HCT116 (cell line): ENCODE measurements around the gene FAM185A. TPM values are rescaled to one million over a fixed set of nuclear protein-coding genes. Genes with fewer than 3 reads are reported as not detected.

Experiments
- ATAC-seq: fragments of 200-7000 bp; cut with Tn5 transposase; 2 replicates; pipeline ENCODE4 v1.9.1; 2020; ENCODE audit warnings: mild to moderate bottlenecking, moderate library complexity
- BruUV-seq: library from RNA; stranded (reverse); fragments of 400-500 nt; replicated peaks from 2 replicates; lab custom pipeline; 2021; lab: Mats Ljungman, UMichigan
- CTCF ChIA-PET: fragments of 300-600 bp; sonication (Branson Sonifier 250); formaldehyde crosslinking; loops from one replicate; lab custom pipeline; 2021; ENCODE audit warnings: antibody characterized with exemption; lab: Charles Lee
- POLR2A ChIA-PET: fragments of 300-600, 350-600 bp; sonication (Branson Sonifier 250); formaldehyde crosslinking; loops from one replicate; lab custom pipeline; 2021; ENCODE audit warnings: antibody characterized with exemption; lab: Charles Lee
- RAD21 ChIA-PET, 2 experiments: fragments of 300-600 bp; sonication (Branson Sonifier 250); formaldehyde crosslinking; loops; one replicate each; lab custom pipeline; 2023; ENCODE audit warnings: low total read pairs in 2 of 2; ENCODE audit not compliant: uncharacterized antibody in 2 of 2, unreplicated experiment in 2 of 2, low non-redundant PET in 1 of 2; lab: Charles Lee
- DNase-seq: peaks from one replicate; pipeline ENCODE4 v3.0.0-alpha.2; 2010; ENCODE audit warnings: low read depth, low spot score
- H2AFZ ChIP-seq: fragments of 200-600 bp; shearing (Covaris generic), sonication (generic); 2 replicates; pipeline ENCODE4 v1.6.1; 2017; ENCODE audit warnings: low read depth, mixed run types, mixed read lengths, antibody characterized with exemption, low read length; ENCODE audit not compliant: poor library complexity, severe bottlenecking
- H3K27ac ChIP-seq: 2 replicates; pipeline ENCODE4 v1.5.1; 2012; ENCODE audit warnings: low read depth, low read length
- H3K27me3 ChIP-seq: fragments of 200-600 bp; sonication (generic); 2 replicates; pipeline ENCODE4 v1.6.1; 2016; ENCODE audit warnings: mixed run types, low read length, mixed read lengths; ENCODE audit not compliant: insufficient read depth
- H3K36me3 ChIP-seq, 2 experiments: fragments of 200-500 bp in 1 of 2; fragments of 200-600 bp in 1 of 2; sonication (Bioruptor generic) in 1 of 2; sonication (generic) in 1 of 2; 2 replicates each; pipeline versions ENCODE4 v1.5.1 to v1.6.1; 2014 to 2016; ENCODE audit warnings: low read length in 2 of 2, inconsistent platforms in 1 of 2, mixed read lengths in 1 of 2, mixed run types in 1 of 2; ENCODE audit not compliant: insufficient read depth in 2 of 2, control insufficient read depth in 1 of 2
- H3K4me1 ChIP-seq, 2 experiments: fragments of 200-600 bp in 1 of 2; sonication (generic) in 1 of 2; 2 replicates each; pipeline versions ENCODE4 v1.5.1 to v1.6.1; 2012 to 2017; ENCODE audit warnings: low read length in 2 of 2, inconsistent platforms in 1 of 2, mild to moderate bottlenecking in 1 of 2, mixed read lengths in 1 of 2, mixed run types in 1 of 2, moderate library complexity in 1 of 2; ENCODE audit not compliant: insufficient read depth in 2 of 2, control insufficient read depth in 1 of 2
- H3K4me2 ChIP-seq: fragments of 200-600 bp; sonication (generic); 2 replicates; pipeline ENCODE4 v1.6.1; 2017; ENCODE audit warnings: mixed run types, low read length, mixed read lengths
- H3K4me3 ChIP-seq, 2 experiments: fragments of 200-600 bp in 1 of 2; sonication (generic) in 1 of 2; replicated peaks in 1 of 2; 2 replicates each; pipeline ENCODE4 v1.5.1; 2011 to 2016; ENCODE audit warnings: low read length in 2 of 2, control low read depth in 1 of 2, low read depth in 1 of 2, mild to moderate bottlenecking in 1 of 2, mixed read lengths in 1 of 2, mixed run types in 1 of 2
- H3K79me2 ChIP-seq: fragments of 200-600 bp; sonication (generic); 2 replicates; pipeline ENCODE4 v1.6.1; 2017; ENCODE audit warnings: mild to moderate bottlenecking, mixed run types, low read length, moderate library complexity, mixed read lengths; ENCODE audit not compliant: insufficient read depth
- H3K9ac ChIP-seq: fragments of 200-600 bp; sonication (generic); 2 replicates; pipeline ENCODE4 v1.6.1; 2016; ENCODE audit warnings: low read length, mixed read lengths
- H3K9me2 ChIP-seq: fragments of 200-600 bp; sonication (generic), shearing (Covaris generic); 2 replicates; pipeline ENCODE4 v1.6.1; 2017; ENCODE audit warnings: mixed run types, mild to moderate bottlenecking, moderate library complexity; ENCODE audit not compliant: insufficient read depth
- H3K9me3 ChIP-seq, 2 experiments: fragments of 200-500 bp in 1 of 2; fragments of 200-600 bp in 1 of 2; sonication (Bioruptor generic) in 1 of 2; sonication (generic) in 1 of 2; 2 replicates each; pipeline ENCODE4 v1.6.1; 2014 to 2017; ENCODE audit warnings: low read length in 2 of 2, mixed read lengths in 2 of 2, inconsistent platforms in 1 of 2, low read depth in 1 of 2, mild to moderate bottlenecking in 1 of 2, mixed run types in 1 of 2, moderate library complexity in 1 of 2; ENCODE audit not compliant: control insufficient read depth in 1 of 2, insufficient read depth in 1 of 2
- H4K20me1 ChIP-seq: fragments of 200-600 bp; sonication (generic), shearing (Covaris generic); 2 replicates; pipeline ENCODE4 v1.6.1; 2017; ENCODE audit warnings: mixed run types, mild to moderate bottlenecking, moderate library complexity; ENCODE audit not compliant: insufficient read depth
- CEBPB ChIP-seq: IDR thresholded peaks from 2 replicates; pipeline ENCODE4 v1.6.1; 2012; ENCODE audit warnings: low read depth
- EGR1 ChIP-seq: IDR thresholded peaks from 2 replicates; pipeline ENCODE4 v1.6.1; 2012; ENCODE audit warnings: low read depth
- EZH2 ChIP-seq: fragments of 200-600 bp; sonication (generic); IDR thresholded peaks from 2 replicates; pipeline ENCODE4 v1.6.1; 2017; ENCODE audit warnings: antibody characterized with exemption, mixed run types
- EZH2phosphoT487 ChIP-seq: fragments of 200-600 bp; IDR thresholded peaks from 2 replicates; pipeline ENCODE4 v1.6.1; 2018; ENCODE audit warnings: antibody characterized with exemption, borderline replicate concordance
- FOSL1 ChIP-seq: IDR thresholded peaks from 2 replicates; pipeline ENCODE4 v1.6.1; 2012; ENCODE audit warnings: low read depth
- JUND ChIP-seq: IDR thresholded peaks from 2 replicates; pipeline ENCODE4 v1.6.1; 2012
- POLR2A ChIP-seq: IDR thresholded peaks from 2 replicates; pipeline ENCODE4 v1.7.0; 2011; ENCODE audit warnings: borderline replicate concordance; ENCODE audit not compliant: insufficient read depth, insufficient read length; ENCODE audit errors: extremely low read depth
- SIN3A ChIP-seq: IDR thresholded peaks from 2 replicates; pipeline ENCODE4 v1.6.1; 2012; ENCODE audit warnings: low read depth
- SP1 ChIP-seq: IDR thresholded peaks from 2 replicates; pipeline ENCODE4 v1.6.1; 2012; ENCODE audit warnings: low read depth
- SRF ChIP-seq: IDR thresholded peaks from 2 replicates; pipeline ENCODE4 v1.6.1; 2012; ENCODE audit warnings: low read depth
- TCF7L2 ChIP-seq: IDR thresholded peaks from 2 replicates; pipeline ENCODE4 v1.7.0; 2011; ENCODE audit warnings: borderline replicate concordance, inconsistent platforms; ENCODE audit not compliant: insufficient read depth, insufficient read length; ENCODE audit errors: extremely low read depth
- YY1 ChIP-seq: IDR thresholded peaks from 2 replicates; pipeline ENCODE4 v1.6.1; 2011; ENCODE audit warnings: low read length, low read depth, moderate library complexity, mild to moderate bottlenecking; ENCODE audit not compliant: insufficient replicate concordance; ENCODE audit errors: extremely low read depth
- ZBTB33 ChIP-seq: IDR thresholded peaks from 2 replicates; pipeline ENCODE4 v1.6.1; 2011; ENCODE audit warnings: mild to moderate bottlenecking, low read length, moderate library complexity; ENCODE audit not compliant: insufficient replicate concordance; ENCODE audit errors: extremely low read depth
- ZFX ChIP-seq: fragments of 450-650 bp; IDR thresholded peaks from 2 replicates; pipeline ENCODE4 v1.6.1; 2017
- ZNF274 ChIP-seq: fragments of 200-500 bp; sonication (Bioruptor generic); IDR thresholded peaks from 2 replicates; pipeline ENCODE4 v1.6.1; 2014; ENCODE audit warnings: mild to moderate bottlenecking, low read depth, low read length, inconsistent platforms
- intact Hi-C: fragments of 100-400 bp; cut with micrococcal nuclease; formaldehyde crosslinking; loops from 2 replicates; pipeline ENCODE4 v1.10.0; 2022
- total RNA-seq: library from RNA; stranded (reverse); gene quantifications from one replicate; pipeline ENCODE4 v1.2.1, GENCODE V29; 2021; ENCODE audit not compliant: unreplicated experiment
- TF ChIP-seq, protein P1 (sequence below), 3 experiments: fragments of 200-600 bp in 1 of 3; sonication (generic) in 1 of 3; IDR thresholded peaks in 2 of 3; conservative IDR thresholded peaks in 1 of 3; 2 replicates each; pipeline ENCODE4 v1.5.1; 2012 to 2017; ENCODE audit warnings: low read depth in 2 of 3, low read length in 2 of 3, antibody characterized with exemption in 1 of 3, borderline replicate concordance in 1 of 3, control low read depth in 1 of 3, mild to moderate bottlenecking in 1 of 3, mixed read lengths in 1 of 3, mixed run types in 1 of 3, moderate library complexity in 1 of 3; ENCODE audit not compliant: insufficient read depth in 1 of 3
- TF ChIP-seq, protein P2 (sequence below): IDR thresholded peaks from 2 replicates; pipeline ENCODE4 v1.6.1; 2012

FAM185A gene
- total RNA-seq, 1 experiment from 2014 or later, result 8.0 TPM

GRCh38 chr7:102817616-102818573 lies 69.1 kb downstream of the FAM185A start:
- no peak for ATAC-seq
- no peaks in the 10 kb centered on the region for H3K79me2 ChIP-seq
- H4K20me1 ChIP-seq, result no peaks in the 10 kb centered on the region
- no peaks in the 10 kb centered on the region for H3K9me2 ChIP-seq
- H3K27ac ChIP-seq, result no peak overlapping the region
- no peak overlapping the region for H3K4me2 ChIP-seq
- H3K4me3 ChIP-seq, result no peak overlapping the region
- POLR2A ChIA-PET, result no interaction called here
- CTCF ChIA-PET, result no interaction called here
- TF ChIP-seq EZH2 (no peak), CEBPB (no peak), ZNF274 (no peak), SIN3A (no peak), SRF (no peak), POLR2A (no peak), SP1 (no peak), YY1 (no peak), EGR1 (no peak), EZH2phosphoT487 (no peak), FOSL1 (no peak), JUND (no peak), TCF7L2 (no peak), ZFX (no peak), ZBTB33 (no peak)
- TF ChIP-seq, protein P1, sequence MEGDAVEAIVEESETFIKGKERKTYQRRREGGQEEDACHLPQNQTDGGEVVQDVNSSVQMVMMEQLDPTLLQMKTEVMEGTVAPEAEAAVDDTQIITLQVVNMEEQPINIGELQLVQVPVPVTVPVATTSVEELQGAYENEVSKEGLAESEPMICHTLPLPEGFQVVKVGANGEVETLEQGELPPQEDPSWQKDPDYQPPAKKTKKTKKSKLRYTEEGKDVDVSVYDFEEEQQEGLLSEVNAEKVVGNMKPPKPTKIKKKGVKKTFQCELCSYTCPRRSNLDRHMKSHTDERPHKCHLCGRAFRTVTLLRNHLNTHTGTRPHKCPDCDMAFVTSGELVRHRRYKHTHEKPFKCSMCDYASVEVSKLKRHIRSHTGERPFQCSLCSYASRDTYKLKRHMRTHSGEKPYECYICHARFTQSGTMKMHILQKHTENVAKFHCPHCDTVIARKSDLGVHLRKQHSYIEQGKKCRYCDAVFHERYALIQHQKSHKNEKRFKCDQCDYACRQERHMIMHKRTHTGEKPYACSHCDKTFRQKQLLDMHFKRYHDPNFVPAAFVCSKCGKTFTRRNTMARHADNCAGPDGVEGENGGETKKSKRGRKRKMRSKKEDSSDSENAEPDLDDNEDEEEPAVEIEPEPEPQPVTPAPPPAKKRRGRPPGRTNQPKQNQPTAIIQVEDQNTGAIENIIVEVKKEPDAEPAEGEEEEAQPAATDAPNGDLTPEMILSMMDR (IDR thresholded peaks at IDR 0.05 in 2 of 3, conservative IDR thresholded peaks at IDR 0.05 in 1 of 3; ENCODE audit: borderline replicate concordance in 1 of 3, insufficient read depth in 1 of 3, low read depth in 2 of 3, low read length in 2 of 3), result no peak
- TF ChIP-seq, protein P2, sequence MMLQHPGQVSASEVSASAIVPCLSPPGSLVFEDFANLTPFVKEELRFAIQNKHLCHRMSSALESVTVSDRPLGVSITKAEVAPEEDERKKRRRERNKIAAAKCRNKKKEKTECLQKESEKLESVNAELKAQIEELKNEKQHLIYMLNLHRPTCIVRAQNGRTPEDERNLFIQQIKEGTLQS, result no peak
- TF ChIP-seq, all 23 proteins: peak for 0
- RAD21 ChIA-PET, result no interaction called here
- Histone ChIP-seq H3K36me3 (no peaks in the 10 kb centered on the region), H2AFZ (no peak overlapping the region), H3K9me3 (no peaks in the 10 kb centered on the region), H3K9ac (no peak overlapping the region), H3K27me3 (no peaks in the 10 kb centered on the region), H3K4me1 (0 out of 4 replicates have a peak, but pooled peaks cover 0 to 3% of the 10 kb centered on the region in 2 experiments)
- BruUV-seq, result no TSS peak
- no peak for DNase-seq
- intact Hi-C loops, result no loop called here
